GM18511 (cell line): ENCODE measurements around the gene NFRKB.

ENCODE experiments used
- ATAC-seq: cut with Tn5 transposase; IDR thresholded peaks from one replicate; pipeline ENCODE4 v1.9.1; 2021; ENCODE audit warnings: mild to moderate bottlenecking, moderate library complexity; ENCODE audit not compliant: unreplicated experiment

NFRKB gene

GRCh38 chr11:129895126-129896041 lies at the start of gene NFRKB:
NFRKB (minus strand) TSS chr11:129895578; CDS start chr11:129892849, 2,729 bp downstream.
- ATAC-seq = peak; percentile 95

GRCh38 chr11:129944696-129945095 lies 49.3 kb upstream of the NFRKB start:
- no peak for ATAC-seq

GRCh38 chr11:129943036-129943435 lies 47.7 kb upstream of the NFRKB start:
- no peak for ATAC-seq

- no peak for ATAC-seq
Measured at GRCh38 chr11:129939510-129939909, 44.1 kb upstream of the NFRKB start.

GRCh38 chr11:129938764-129939163 lies 43.4 kb upstream of the NFRKB start:
- ATAC-seq = no peak

GRCh38 chr11:129937592-129938238 lies 42.3 kb upstream of the NFRKB start:
- no peak for ATAC-seq

GRCh38 chr11:129935723-129936122 lies 40.3 kb upstream of the NFRKB start:
- no peak for ATAC-seq

GRCh38 chr11:129933891-129934290 lies 38.5 kb upstream of the NFRKB start:
- no peak for ATAC-seq

- no peak for ATAC-seq
Measured at GRCh38 chr11:129933262-129933661, 37.9 kb upstream of the NFRKB start.

- ATAC-seq = no peak
Measured at GRCh38 chr11:129932381-129933067, 37.1 kb upstream of the NFRKB start.

- no peak for ATAC-seq
Measured at GRCh38 chr11:129930743-129931142, 35.4 kb upstream of the NFRKB start.

GRCh38 chr11:129930296-129930695 lies 34.9 kb upstream of the NFRKB start:
- no peak for ATAC-seq

- no peak for ATAC-seq
Measured at GRCh38 chr11:129929721-129930120, 34.3 kb upstream of the NFRKB start.

- ATAC-seq = no peak
Measured at GRCh38 chr11:129928923-129929692, 33.7 kb upstream of the NFRKB start.

- ATAC-seq = no peak
Measured at GRCh38 chr11:129922674-129923073, 27.3 kb upstream of the NFRKB start.

GRCh38 chr11:129918361-129918760 lies 23.0 kb upstream of the NFRKB start:
- ATAC-seq = no peak

GRCh38 chr11:129917231-129917630 lies 21.9 kb upstream of the NFRKB start:
- ATAC-seq = no peak

- no peak for ATAC-seq
Measured at GRCh38 chr11:129911298-129911697, 15.9 kb upstream of the NFRKB start.

GRCh38 chr11:129910360-129910759 lies 15.0 kb upstream of the NFRKB start:
- no peak for ATAC-seq

- no peak for ATAC-seq
Measured at GRCh38 chr11:129905402-129905801, 10.0 kb upstream of the NFRKB start.

- no peak for ATAC-seq
Measured at GRCh38 chr11:129896062-129896461, 684 bp upstream of the NFRKB start.
